ENCODE data around the gene PRSS27. TPM values are rescaled to one million over a fixed set of nuclear protein-coding genes. Genes with fewer than 3 reads are reported as not detected.

The PRSS27 gene
- total and polyA plus RNA-seq, 11 donors = 0.19 to 1.3 (median 0.39) TPM; not detected in 3

DNA sequence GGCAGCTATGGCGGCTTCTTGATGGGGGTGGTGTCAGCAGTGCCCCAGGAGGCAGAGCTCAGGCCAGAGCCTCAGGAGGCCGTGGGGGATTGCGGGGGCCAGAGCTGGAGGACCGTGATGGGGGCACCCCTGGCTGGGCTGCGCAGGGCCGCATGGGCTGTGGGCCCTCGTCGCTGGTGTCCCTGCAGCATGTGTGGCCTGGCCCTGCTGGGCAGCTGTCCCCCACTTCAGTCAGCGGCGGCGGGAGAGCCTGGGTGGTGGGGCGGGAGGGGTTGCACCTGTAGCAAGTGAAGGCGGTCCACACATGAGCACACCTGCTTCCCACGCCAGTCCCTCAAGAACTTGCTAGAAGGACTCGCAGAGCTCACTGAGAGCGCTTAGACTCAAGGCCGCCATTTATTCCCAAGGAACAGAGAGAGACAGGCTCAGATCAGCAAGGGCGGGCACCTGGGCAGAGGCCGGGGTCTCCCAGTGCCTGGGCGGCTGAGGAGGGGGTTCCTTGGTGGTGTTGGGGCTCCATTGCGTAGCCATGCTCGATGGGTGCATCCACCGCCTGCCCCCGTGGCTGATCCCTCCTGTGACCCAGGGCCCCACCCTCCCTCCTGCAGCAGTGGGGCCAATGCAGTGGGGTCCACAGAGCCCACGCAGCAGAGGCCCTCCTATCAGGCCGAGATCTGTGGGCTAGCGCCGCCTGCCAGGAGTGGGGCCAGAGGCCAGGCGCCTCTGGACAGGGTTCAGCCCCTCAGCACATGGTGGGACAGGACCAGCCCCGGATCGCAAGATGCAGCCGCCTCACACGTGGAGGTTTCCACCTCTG is 15.7 kb downstream of the PRSS27 start:
- intact Hi-C loops (cut with DNase I) = no loop called here
- Histone ChIP-seq H3K4me3 (no peak overlapping the region), H3K36me3 (peaks cover 0 to 95% (median 67%) of the 10 kb centered on the region in 9 donors), H3K9me3 (no peaks in the 10 kb centered on the region), H3K27me3 (no peaks in the 10 kb centered on the region), H3K27ac (peak overlapping the region in 3 of 12 donors; percentile 46 to 61 (median 59)), H3K4me1 (peaks cover 0 to 24% (median 11%) of the 10 kb centered on the region in 12 donors)
- ATAC-seq = no peak
- no peak for TF ChIP-seq POLR2A (IDR thresholded peaks at IDR 0.05)
- TF ChIP-seq, protein P1, sequence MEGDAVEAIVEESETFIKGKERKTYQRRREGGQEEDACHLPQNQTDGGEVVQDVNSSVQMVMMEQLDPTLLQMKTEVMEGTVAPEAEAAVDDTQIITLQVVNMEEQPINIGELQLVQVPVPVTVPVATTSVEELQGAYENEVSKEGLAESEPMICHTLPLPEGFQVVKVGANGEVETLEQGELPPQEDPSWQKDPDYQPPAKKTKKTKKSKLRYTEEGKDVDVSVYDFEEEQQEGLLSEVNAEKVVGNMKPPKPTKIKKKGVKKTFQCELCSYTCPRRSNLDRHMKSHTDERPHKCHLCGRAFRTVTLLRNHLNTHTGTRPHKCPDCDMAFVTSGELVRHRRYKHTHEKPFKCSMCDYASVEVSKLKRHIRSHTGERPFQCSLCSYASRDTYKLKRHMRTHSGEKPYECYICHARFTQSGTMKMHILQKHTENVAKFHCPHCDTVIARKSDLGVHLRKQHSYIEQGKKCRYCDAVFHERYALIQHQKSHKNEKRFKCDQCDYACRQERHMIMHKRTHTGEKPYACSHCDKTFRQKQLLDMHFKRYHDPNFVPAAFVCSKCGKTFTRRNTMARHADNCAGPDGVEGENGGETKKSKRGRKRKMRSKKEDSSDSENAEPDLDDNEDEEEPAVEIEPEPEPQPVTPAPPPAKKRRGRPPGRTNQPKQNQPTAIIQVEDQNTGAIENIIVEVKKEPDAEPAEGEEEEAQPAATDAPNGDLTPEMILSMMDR (IDR thresholded peaks at IDR 0.05) = no peak
- 94 to 97% (median 95%) methylated on average over 19 to 33 of the region's 33 CpGs for WGBS, 4 donors
- no peak for DNase-seq

DNA sequence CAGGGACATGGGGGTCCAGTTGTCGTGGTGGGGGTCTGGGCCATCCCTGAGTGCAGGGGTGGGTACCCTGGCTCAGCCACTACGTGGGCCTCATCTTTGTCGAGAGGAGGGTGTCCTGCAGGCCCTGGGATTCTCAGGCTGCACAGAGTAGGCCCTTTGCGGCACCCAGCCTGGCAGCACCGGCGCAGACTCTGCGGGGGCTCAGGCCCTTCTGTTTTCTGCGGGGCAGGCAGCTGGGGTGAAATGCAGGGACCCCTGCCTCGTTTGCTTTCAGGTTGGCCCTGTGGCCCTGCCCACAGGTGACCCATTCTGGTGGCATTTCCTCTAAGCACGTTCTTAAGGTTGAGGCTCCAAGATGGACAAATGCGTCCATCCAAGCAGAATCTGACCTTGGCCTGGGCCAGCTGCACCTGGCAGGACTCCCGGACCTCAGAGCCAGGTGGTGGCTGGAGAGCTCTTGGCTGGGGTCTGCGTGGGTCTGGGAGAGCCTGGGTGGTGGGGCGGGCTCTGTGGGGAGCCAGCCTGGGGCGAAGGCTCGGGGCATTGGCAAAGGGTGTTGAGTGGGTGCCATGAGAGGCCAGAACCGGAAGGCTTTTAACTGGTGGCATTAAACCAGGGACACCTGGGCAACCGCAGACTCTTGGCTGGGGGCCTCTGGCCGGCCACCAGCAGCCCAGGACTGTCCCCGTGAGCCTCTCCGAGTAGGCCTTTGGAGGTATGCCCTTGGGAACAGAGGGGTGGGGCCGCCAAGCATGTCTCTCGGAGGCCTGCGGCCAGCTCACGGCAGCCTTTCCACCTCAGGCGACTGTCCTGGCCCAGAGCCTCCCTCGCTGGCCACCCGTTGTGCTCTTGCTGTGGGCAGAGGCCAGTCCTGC is 16.9 kb downstream of the PRSS27 start:
- ATAC-seq (peak; percentile 83 to 93 (median 86)), DNase-seq (peak; percentile 64 to 84 (median 78))
- H3K27ac ChIP-seq = peak overlapping the region in 8 of 12 donors; percentile 3 to 67 (median 59)
- TF ChIP-seq POLR2A (IDR thresholded peaks at IDR 0.05) = no peak
- TF ChIP-seq, protein P1 (IDR thresholded peaks at IDR 0.05) = no peak
- H3K4me3 ChIP-seq = no peak overlapping the region
- H3K4me1 ChIP-seq = peaks cover 0 to 24% (median 11%) of the 10 kb centered on the region in 12 donors
- intact Hi-C loops (cut with DNase I) = no loop called here
- H3K27me3 ChIP-seq = no peaks in the 10 kb centered on the region
- no peaks in the 10 kb centered on the region for H3K9me3 ChIP-seq
- peaks cover 0 to 95% (median 67%) of the 10 kb centered on the region in 9 donors for H3K36me3 ChIP-seq
- 62 to 72% (median 68%) methylated on average over 11 to 28 of the region's 28 CpGs for WGBS, 4 donors

- TF ChIP-seq, protein P1 (IDR thresholded peaks at IDR 0.05) = no peak
- TF ChIP-seq POLR2A (IDR thresholded peaks at IDR 0.05) = no peak
- WGBS, 4 donors = 88 to 94% (median 91%) methylated on average over 11 to 13 of the region's 13 CpGs
- Histone ChIP-seq H3K4me1 (peaks cover 0 to 24% (median 11%) of the 10 kb centered on the region in 12 donors), H3K27ac (no peak overlapping the region), H3K9me3 (no peaks in the 10 kb centered on the region), H3K36me3 (peaks cover 0 to 95% (median 67%) of the 10 kb centered on the region in 9 donors), H3K4me3 (no peak overlapping the region), H3K27me3 (no peaks in the 10 kb centered on the region)
- intact Hi-C loops (cut with DNase I) = no loop called here
- ATAC-seq (no peak), DNase-seq (no peak)
These were observed 17.6 kb downstream of the PRSS27 start for GRCh38 chr16:2702438-2702825.
